Activated naive CD4-positive, alpha-beta T cell (primary cell): ENCODE measurements around the gene TTYH1.

Source experiments
- DNase-seq, 4 experiments: peaks; one replicate each; lab custom pipeline; 2025; lab: John Stamatoyannopoulos, UW

Gene TTYH1

DNA sequence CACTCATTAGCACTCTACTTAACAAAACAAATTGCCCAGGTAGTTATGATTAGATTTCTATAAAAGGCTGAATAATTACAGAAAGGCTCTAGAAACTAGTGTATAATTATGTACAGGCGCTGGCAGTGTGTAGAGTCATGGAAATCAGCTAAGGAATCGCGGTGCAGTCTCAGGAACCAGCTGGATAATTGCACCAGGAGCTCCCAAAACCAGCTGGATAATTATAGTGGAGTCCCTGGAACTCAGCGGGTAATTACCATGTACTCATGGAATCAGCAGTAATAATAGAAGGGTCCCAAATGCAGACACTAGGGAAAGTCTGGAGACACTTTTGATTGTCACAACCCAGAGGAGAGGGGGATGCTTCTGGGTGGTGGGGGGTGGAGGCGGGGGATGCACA, 23.2 kb upstream of the TTYH1 start:
- no peak for DNase-seq

DNA sequence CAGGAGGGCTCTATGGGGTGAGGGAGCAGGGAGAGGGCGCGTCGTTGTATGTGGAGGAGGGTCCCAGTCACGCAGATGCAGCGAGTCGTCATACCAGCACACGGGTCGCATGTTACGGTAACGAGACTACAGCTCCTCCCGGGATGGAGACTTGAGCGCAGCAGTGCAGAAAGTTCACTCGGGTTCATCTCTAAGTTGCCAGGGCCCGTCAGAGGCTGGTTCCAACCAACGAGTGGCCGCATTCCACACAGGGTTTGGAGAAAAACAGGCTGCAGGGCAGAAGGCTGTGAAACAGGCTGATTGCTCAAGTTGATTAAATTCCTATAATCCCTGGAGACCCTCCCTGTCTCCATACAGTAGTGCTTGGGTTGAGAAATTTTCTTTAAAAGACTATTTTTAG, 21.9 kb upstream of the TTYH1 start:
- DNase-seq: no peak

DNA sequence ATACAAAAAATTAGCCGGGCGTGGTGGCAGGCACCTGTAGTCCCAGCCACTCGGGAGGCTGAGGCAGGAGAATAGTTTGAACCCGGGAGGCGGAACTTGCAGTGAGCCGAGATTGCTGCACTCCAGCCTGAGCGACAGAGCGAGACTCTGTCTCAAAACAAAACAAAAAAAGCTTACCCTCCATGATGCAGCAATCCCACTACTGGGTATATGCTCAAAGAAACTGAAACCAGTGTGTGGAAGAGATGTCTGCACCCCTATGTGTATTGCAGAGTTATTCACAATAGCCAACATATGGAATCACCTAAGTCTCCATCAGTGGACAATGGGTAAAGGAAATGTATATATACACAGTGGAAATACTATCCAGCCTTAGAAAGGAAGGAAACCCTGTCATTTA, 19.6 kb upstream of the TTYH1 start:
- DNase-seq: no peak

DNA sequence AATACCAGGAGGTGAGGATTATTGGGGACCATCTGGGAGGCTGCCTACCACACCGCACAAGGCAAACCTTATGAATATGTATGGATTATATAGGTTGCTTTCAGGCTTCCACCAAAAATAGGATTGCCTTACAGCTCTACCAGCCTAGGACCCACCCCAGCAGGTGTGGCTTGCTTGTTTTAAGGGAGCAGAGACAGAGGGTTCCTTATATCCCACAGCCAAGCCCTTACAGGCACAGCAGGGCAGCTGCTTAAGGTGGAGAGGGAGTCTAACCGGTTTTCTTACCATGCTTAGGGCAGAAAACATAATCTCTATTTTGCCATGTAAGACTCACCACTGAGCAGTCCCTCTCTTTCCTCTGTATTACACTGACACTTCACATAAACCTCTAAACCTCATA, 16.1 kb upstream of the TTYH1 start:
- DNase-seq: no peak

DNA sequence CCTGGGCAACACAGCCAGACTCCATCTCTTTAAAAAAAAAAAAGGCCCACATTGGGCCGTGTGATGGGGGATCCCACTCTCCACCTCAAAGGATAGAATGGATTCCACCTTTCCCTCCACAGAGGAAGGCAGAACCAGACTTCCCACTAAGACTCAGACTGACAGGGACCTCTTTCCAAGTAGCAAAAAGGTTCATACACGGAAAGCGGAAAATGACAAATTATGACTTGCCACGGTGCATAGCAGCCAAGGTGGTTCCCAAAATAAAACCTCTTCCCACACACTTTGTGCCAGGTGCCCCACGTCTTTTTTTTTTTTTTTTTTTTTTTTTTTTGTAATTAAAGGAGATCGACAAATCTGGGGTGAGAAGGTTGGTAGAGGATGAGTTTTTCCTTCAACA, 14.4 kb upstream of the TTYH1 start:
- DNase-seq: no peak

DNA sequence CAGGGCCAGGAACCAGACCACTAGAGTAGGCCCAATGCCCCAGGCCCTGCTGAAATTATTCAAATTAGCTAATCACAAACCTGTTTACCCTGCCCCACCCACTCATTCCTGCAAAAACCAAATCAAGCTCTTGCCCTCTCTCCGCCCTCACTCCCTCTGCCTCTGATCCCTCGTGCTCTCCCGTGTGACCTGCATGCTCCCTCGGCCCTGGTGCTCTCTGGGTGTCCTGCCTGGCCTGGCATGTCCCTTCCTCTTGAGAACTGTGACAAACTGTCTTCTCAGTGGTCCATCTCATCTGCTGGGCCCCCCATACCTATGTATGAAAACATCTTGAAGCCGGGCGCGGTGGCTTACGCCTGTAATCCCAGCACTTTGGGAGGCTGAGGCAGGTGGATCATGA, 12.2 kb upstream of the TTYH1 start:
- no peak for DNase-seq

DNA sequence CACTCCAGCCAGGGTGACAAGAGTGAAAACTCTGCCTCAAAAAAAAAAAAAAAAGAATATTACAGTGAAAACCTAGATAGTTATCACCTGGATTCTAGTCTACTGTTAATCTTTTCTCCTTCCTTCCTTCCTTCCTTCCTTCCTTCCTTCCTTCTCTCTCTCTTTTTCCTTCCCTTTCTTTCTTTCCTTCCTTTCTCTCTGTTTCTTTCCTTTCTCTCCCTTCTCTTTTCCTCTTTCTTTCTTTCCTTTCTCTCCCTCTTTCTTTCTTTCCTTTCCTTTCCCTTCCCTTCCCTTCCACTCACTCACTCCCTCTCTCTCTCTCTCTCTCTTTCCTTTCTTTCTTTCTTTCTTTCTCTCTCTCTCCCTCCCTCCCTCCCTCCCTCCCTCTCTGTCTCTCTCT, 9.6 kb upstream of the TTYH1 start:
- no peak for DNase-seq

DNA sequence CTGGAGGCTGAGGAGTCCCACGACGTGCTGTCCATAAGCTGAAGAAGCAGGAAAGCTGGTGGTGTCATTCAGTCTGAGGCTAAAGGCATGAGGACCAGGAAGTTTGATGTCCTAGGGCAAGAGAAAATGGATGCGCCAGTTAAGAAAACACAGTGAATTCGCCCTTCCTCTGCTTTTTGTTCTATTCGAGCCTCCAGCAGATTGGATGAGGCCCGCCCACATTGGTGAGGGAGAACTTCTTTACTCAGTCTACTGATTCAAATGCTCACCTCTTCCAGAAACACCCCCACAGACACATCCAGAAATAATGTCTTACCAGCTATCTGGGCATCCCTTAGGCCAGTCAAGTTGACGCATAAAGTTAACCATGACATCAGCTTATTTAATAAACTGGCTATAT, 7.5 kb upstream of the TTYH1 start:
- DNase-seq: no peak

DNA sequence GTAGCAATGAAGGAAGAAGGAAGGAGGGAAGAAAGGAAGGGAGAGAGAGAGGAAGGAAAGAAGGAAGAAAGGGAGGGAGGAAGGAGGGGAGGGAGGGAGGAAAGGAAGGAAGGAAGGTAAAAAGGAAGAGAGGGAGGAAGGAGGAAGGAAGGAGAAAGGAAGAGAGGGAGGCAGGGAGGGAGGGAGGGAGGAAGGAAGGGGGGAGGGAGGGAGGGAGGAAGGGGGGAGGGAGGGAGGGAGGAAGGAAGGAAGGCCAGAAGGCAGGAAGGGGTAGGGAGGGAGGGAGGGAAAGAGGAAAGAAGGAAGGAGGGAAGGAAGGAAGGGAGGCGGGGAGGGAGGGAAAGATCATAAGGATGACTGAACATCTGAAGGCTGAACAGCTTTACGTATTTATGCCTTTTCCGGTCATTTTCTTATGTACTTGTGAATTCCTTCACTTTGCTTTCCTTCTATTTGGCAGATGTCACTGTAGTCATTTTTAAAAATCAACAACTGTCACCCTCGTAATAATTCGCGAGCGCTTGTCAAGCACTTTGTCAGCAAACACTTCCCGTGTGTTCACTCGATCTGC, 6.7 kb upstream of the TTYH1 start:
- no peak for DNase-seq

DNA sequence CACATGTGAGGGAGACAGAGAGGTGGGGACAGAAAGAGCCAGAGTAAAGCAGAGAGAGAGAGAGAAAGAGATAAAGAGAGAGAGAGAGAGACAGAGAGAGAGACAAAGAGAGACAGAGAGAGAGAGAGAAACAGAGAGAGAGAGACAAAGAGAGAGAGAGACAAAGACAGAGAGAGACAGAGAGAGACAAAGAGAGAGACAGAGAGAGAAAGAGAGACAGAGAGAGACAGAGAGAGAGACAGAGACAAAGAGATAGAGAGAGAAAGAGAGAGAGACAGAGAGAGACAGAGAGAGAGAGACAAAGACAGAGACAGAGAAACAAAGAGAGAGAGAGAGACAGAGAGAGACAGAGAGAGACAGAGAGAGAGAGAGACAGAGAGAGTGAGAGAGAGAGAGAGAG, 4.2 kb upstream of the TTYH1 start:
- no peak for DNase-seq

DNA sequence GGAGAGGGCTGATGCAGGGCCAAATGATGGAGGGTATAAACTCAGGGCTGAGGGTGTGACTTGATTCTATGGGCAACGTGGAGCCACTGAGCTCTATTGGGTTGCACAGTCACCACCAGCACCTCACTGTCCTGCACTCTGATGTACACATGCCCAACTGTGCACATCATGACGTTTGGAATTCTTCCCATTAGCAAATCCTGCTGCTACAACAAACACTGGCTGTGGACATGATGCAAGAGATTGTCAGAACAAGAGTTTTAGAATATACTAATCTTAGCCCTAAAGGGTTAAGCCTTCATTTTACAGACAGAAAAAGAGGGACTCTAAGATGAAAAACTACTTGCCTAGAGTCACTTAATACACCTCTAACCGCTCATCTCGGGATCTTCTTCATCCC, 2.4 kb upstream of the TTYH1 start:
- DNase-seq: no peak

DNA sequence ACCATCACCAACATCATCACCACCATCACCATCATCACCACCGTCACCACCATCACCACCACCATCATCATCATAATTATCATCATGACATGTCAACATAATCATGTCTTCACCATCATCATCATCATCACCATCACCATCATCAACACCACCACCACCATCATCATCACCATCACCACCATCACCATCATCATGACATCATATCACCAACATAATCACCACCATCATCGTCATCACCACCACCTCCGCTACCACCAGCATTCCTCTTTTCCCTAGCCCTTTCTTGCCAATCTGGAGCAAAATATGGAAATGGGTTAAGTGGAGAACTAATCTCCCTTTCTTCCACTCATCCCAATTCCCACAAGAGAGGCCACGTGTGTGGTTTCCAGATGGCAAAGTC, 1.1 kb upstream of the TTYH1 start:
- DNase-seq: no peak

DNA sequence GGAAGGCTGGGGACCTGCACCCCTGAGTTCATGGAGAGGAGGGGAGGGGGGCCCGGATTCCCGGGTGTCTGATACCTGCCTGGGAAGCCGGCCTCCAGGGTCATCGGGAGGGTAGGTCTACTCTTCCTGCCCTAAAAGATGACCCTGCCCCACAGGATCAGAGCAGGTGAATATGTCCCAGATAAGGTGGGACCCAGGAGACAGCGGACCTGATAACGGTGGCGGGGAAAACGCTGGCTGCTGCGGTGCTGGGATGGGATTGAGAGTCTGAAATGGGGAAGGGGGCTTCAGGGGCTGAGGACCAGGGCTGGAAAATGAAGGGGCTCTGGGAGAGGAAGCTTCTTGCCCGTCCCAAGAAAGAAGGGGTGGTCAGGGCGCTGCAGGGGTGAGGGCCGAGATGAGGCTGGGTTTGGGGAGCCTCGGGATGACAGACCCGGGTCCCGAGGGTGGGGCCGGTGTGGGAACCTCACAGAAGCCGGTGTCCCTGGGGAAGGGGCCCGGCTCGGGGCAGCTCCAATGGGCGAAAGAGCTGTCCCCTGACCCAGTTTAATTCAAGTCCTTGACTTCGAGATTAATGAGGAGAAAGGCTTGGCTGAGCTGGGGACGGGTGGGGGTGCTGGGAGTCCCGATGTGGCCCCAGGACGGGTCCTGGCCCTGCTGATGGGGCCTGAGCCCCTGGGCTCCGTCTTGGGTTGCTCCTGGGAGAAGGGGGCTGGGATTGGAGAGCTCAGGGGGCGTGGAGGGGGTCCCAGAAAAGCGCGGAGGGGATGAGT, 823 bp downstream of the TTYH1 start:
- DNase-seq: no peak

DNA sequence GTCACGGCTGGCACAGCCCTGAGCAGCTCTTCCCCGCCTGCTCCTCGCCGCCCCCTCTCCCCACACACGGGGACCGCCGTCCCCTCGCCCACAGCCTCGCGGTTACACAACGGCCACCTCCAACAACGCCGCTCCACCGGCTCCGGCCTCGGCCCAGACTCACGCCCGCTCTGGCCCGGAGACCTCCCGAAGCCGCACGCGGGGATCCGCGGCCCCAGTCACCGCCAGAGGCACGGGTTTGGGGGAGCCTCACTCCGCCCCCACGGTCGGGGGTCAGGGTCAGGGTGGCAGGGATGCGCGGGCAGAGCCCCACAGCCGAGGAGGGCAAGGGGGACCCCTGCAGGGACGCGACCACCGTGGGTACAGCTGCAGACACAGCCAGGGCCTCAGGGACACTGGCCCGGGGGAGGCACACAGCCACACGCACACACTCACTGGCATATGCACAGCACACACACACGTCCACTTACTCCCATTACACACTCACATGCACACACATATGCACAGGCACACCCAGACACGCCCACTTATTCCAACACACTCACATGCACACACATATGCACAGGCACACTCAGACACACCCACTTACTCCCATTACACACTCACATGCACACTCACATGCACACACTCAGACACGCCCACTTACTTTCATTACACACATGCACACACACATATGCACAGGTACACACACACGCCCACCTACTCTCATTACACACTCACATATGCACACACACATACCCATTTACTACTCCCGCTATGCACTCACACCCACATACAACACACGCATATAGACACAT, 1.6 kb downstream of the TTYH1 start:
- no peak for DNase-seq

DNA sequence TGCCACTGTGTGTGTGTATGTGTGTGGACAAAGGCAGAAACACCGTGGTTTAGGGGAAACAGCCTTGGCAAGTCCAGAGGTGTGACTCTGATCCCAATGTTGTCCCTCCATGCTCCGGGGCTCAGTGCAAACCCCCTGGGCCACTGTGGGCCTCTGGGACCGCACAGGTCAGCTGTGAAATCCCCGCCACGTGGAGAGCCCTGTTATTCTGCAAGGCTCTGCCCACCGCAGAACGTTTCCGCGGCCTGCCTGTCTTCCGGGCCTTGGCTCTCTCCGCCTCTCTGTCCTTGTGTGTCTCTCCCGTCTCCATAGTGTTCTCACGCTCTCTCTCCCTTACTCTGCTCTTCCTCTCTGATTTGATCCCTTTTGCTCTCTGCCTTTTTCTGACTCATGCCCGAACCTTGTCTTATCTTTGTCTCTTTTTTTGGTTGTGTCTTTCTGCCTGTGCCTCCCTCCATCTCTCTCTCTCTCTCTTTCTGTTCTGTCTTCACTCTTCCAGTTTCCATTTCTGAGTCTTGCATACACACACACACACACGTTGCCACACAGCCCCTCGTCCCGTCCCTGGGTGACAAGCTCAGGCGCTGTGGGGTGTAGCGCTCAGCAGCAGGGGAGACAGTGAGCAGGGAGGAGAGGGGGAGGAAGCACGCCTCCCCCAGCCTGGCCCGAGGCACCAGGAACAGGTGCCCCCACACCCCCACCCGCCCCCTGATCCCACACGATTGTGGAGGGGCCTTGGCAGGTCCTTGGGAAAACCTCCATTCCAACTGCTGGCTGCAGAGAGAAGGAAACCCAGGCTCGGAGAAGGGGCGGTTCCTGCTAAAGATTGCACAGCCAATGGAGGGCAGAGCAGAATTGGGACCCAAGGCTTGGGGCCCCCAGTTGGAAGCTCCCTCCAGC, 3.0 kb downstream of the TTYH1 start:
- DNase-seq: no peak

DNA sequence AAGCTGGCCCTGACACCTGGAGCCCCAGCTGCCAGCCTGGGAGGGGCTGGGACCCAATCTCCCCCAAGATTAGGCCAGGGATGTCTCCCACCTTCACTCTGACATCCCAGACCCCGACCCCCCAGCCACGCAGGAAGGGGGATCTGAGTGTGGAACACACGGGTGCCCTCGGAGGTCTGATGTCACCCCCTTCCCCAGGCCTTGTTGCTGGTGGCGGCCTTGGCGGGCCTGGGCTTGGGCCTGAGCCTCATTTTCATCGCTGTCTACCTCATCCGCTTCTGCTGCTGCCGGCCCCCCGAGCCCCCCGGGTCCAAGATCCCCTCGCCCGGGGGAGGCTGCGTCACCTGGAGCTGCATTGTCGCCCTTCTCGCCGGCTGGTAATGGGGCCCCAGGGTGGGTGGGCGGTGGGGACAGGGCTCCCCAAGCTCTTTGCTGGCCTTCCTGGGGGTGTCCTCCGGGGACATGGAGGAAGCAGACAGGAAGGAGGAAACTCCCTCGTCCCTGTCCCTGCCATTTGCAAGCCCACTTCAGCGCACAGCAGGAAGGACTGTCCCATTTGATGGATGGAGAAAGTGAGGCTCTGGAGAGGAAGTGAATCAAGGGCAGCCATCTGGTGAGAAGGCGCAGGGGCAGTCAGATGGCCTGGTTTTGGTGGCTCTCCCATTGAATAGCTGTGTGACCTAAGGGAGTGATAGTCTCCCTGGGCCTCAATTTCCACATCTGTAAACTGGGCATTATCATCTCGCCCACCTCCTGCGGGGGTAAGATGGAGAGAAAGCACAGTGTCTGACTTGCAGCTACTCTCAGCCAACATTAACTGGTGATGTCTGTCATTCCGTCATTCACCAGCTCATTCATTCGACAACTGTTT, 3.9 kb downstream of the TTYH1 start:
- DNase-seq: no peak

DNA sequence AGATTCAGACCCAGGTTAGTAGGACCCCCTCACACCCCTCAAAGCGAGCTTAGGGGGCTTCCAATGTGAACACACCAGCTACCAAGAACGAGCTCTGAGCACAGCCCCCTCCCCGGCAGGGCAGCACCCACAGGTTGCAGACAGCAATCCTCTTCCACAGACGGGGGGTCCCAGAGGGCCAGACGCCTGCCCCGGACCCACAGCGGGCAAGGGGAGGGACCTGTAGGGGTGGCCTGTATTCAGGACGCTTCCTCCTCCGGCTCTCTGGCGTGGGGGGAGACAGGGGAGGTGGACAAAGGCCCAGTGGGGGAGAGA, 4.8 kb downstream of the TTYH1 start:
- DNase-seq: no peak

DNA sequence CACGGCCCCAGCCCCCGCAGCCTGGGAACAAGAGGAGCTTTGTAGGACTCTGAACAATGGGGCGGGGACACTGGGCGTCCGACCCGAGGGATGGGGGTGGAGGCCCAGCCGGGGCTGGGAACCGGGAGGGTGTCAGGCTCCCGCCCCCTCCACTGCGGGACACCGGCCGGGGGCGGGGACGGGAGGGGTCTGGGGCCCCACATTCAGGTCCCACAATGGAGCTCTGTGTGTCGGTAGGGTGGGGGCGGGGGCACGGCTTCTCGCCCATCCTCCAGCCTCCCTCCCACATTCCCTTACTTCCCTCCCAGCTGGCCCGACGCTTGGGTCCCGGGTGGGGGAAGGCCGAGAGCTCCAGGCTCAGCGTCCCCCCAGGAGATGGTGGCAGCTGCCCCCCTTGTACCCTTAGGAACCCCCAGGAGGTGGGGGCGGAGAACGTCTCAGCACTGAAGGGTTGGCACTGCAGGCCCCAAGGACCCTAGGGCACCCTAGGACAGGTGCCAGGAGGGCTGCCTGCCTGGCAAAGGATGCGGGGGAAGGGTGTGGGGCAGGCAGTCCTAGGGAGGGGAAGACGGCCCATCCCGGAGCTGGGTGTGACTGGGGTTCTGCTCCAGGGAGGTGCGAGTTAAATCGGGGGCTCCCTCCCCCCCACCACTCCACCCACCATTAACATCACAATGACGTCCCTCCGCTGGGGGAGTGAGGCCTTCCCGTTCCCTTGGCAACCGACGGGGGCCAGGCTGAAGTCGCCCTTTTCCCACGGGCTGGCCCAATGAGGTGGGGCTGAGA, 5.3 kb downstream of the TTYH1 start:
- no peak for DNase-seq

DNA sequence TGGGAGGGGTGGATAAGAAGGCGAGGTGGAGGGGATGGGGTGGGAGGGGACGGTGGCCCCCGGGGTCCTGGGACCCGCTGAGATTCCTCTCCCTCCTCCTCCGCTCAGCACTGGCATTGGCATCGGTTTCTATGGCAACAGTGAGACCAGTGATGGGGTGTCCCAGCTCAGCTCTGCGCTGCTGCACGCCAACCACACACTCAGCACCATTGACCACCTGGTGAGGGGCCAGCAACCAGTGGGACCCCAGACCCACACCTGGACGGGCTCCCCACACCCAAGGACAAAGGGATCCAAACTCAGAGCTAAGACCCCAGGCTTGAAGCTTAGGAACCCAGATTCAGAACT, 5.9 kb downstream of the TTYH1 start:
- DNase-seq: no peak

DNA sequence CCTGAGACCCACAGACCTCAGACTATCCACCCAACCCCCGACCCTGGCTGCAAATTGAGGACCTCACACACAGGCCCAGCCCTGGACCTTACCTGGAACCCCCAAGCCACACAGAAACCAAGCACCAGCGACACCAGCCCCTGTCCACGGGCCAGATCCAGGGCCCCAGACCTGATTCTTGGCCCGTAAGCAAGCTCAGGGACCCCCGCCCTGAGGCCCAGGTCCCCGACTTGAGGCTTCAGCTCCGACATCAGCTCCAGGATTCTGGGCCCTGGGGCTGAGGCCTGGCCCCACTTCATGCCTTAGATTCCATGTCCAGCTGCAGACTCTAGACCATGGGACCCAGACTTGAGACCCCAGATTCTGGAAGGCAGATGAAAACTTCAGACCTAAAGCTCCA, 6.3 kb downstream of the TTYH1 start:
- DNase-seq: no peak

DNA sequence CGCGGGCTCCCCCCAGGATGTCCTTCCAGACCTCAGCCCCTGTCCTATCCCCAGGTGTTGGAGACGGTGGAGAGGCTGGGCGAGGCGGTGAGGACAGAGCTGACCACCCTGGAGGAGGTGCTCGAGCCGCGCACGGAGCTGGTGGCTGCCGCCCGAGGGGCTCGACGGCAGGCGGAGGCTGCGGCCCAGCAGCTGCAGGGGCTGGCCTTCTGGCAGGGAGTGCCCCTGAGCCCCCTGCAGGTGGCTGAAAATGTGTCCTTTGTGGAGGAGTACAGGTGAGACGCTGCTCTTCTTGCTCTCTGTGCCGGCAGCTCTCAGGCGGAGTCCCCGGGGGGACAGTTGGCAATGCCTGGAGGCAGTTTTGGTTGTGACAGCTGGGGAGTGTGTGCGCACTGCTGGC, 6.9 kb downstream of the TTYH1 start:
- DNase-seq: no peak
